IMR-90 (cell line): ENCODE measurements around the gene NEK11. TPM values are rescaled to one million over a fixed set of nuclear protein-coding genes. Genes with fewer than 3 reads are reported as not detected.

Experiments
- ATAC-seq: fragments of 200-7000 bp; cut with Tn5 transposase; 2 replicates; pipeline ENCODE4 v1.9.1; 2020; ENCODE audit warnings: low read depth, mild to moderate bottlenecking, moderate library complexity
- BruUV-seq: library from RNA; stranded (reverse); fragments of 400-500 nt; replicated peaks from 2 replicates; lab custom pipeline; 2021; lab: Mats Ljungman, UMichigan
- CTCF ChIA-PET: fragments of 300-600 bp; formaldehyde crosslinking; extraction: SDS; loops from one replicate; lab custom pipeline; 2021; ENCODE audit warnings: antibody characterized with exemption; lab: Yijun Ruan, JAX
- POLR2A ChIA-PET: fragments of 300-600 bp; sonication (Branson Sonifier 250); formaldehyde crosslinking; loops from one replicate; lab custom pipeline; 2022; ENCODE audit warnings: antibody characterized with exemption; ENCODE audit not compliant: unreplicated experiment; lab: Charles Lee
- DNase-seq: peaks from one replicate; pipeline ENCODE4 v3.0.0; 2013
- H2AFZ ChIP-seq: replicated peaks from 2 replicates; pipeline ENCODE3; 2013; ENCODE audit warnings: low read length, mild to moderate bottlenecking; ENCODE audit not compliant: poor library complexity
- H2AK5ac ChIP-seq: 2 replicates; pipeline ENCODE4 v1.6.1; 2013; ENCODE audit warnings: low read depth, low read length, inconsistent platforms
- H2AK9ac ChIP-seq: replicated peaks from 2 replicates; pipeline ENCODE3; 2013; ENCODE audit warnings: mild to moderate bottlenecking, low read depth, low read length, moderate library complexity; ENCODE audit not compliant: poor library complexity
- H2BK120ac ChIP-seq: 2 replicates; pipeline ENCODE4 v1.6.1; 2013; ENCODE audit warnings: low read depth, low read length, inconsistent platforms
- H2BK15ac ChIP-seq: 3 replicates; pipeline ENCODE4 v1.6.1; 2013; ENCODE audit warnings: low read depth, low read length, inconsistent platforms
- H2BK20ac ChIP-seq: 2 replicates; pipeline ENCODE4 v1.6.1; 2013; ENCODE audit warnings: low read depth, mild to moderate bottlenecking, inconsistent platforms, low read length, moderate library complexity
- H2BK5ac ChIP-seq: 2 replicates; pipeline ENCODE4 v1.6.1; 2013; ENCODE audit warnings: mild to moderate bottlenecking, low read depth, low read length, inconsistent platforms; ENCODE audit not compliant: poor library complexity, severe bottlenecking
- H3K14ac ChIP-seq: replicated peaks from 2 replicates; pipeline ENCODE4 v1.6.1; 2013; ENCODE audit warnings: low read depth, low read length, inconsistent platforms
- H3K18ac ChIP-seq: 2 replicates; pipeline ENCODE4 v1.6.1; 2013; ENCODE audit warnings: low read depth, low read length, control low read depth
- H3K23ac ChIP-seq: 2 replicates; pipeline ENCODE4 v1.6.1; 2013; ENCODE audit warnings: low read depth, low read length, inconsistent platforms
- H3K27ac ChIP-seq: 2 replicates; pipeline ENCODE4 v1.5.1; 2013; ENCODE audit warnings: mild to moderate bottlenecking, control low read depth, low read length; ENCODE audit not compliant: insufficient read depth
- H3K27me3 ChIP-seq: 2 replicates; pipeline ENCODE4 v1.6.1; 2013; ENCODE audit warnings: low read length; ENCODE audit not compliant: control insufficient read depth, insufficient read depth
- H3K36me3 ChIP-seq: 2 replicates; pipeline ENCODE4 v1.6.1; 2013; ENCODE audit warnings: low read length, mixed read lengths; ENCODE audit not compliant: control insufficient read depth, insufficient read depth
- H3K4ac ChIP-seq: 2 replicates; pipeline ENCODE4 v1.6.1; 2013; ENCODE audit warnings: low read depth, low read length, inconsistent platforms
- H3K4me1 ChIP-seq: 2 replicates; pipeline ENCODE4 v1.6.1; 2013; ENCODE audit warnings: low read length, mixed read lengths; ENCODE audit not compliant: control insufficient read depth, insufficient read depth
- H3K4me2 ChIP-seq: 2 replicates; pipeline ENCODE4 v1.6.1; 2013; ENCODE audit warnings: low read depth, mild to moderate bottlenecking, control low read depth, low read length, moderate library complexity
- H3K4me3 ChIP-seq: 2 replicates; pipeline ENCODE4 v1.5.1; 2013; ENCODE audit warnings: low read depth, mild to moderate bottlenecking, control low read depth, low read length, moderate library complexity; ENCODE audit not compliant: insufficient read depth
- H3K56ac ChIP-seq: 2 replicates; pipeline ENCODE4 v1.6.1; 2013; ENCODE audit warnings: low read length, inconsistent platforms; ENCODE audit not compliant: insufficient read depth; ENCODE audit errors: extremely low read depth
- H3K79me1 ChIP-seq, 2 experiments: 2 replicates each; pipeline ENCODE4 v1.6.1; 2013; ENCODE audit warnings: low read length in 2 of 2, inconsistent platforms in 1 of 2, low read depth in 1 of 2
- H3K9ac ChIP-seq: 2 replicates; pipeline ENCODE4 v1.6.1; 2013; ENCODE audit warnings: low read depth, low read length, control low read depth
- H3K9me1 ChIP-seq: 2 replicates; pipeline ENCODE4 v1.6.1; 2013; ENCODE audit warnings: low read length, inconsistent platforms; ENCODE audit not compliant: insufficient read depth
- H3K9me3 ChIP-seq: 2 replicates; pipeline ENCODE4 v1.6.1; 2013; ENCODE audit warnings: low read length; ENCODE audit not compliant: control insufficient read depth, insufficient read depth
- H4K20me1 ChIP-seq: 2 replicates; pipeline ENCODE4 v1.6.1; 2013; ENCODE audit warnings: low read length, inconsistent platforms; ENCODE audit not compliant: insufficient read depth
- H4K5ac ChIP-seq: 2 replicates; pipeline ENCODE4 v1.6.1; 2013; ENCODE audit warnings: mild to moderate bottlenecking, low read depth, low read length, control low read depth
- H4K8ac ChIP-seq, 2 experiments: 2 replicates each; pipeline ENCODE4 v1.6.1; 2013; ENCODE audit warnings: low read depth in 2 of 2, low read length in 2 of 2, control low read depth in 1 of 2, inconsistent platforms in 1 of 2
- H4K91ac ChIP-seq: 2 replicates; pipeline ENCODE4 v1.6.1; 2013; ENCODE audit warnings: low read depth, low read length, inconsistent platforms; ENCODE audit not compliant: insufficient read depth
- CHD1 ChIP-seq: IDR thresholded peaks from 2 replicates; pipeline ENCODE4 v1.6.1; 2012; ENCODE audit warnings: low read depth, low read length, improper control_type of control experiment
- FOS ChIP-seq: fragments of 150-350 bp; IDR thresholded peaks from 2 replicates; pipeline ENCODE4 v1.6.1; 2016; ENCODE audit warnings: low read depth, low read length
- MAFK ChIP-seq: IDR thresholded peaks from 2 replicates; pipeline ENCODE4 v1.6.1; 2012; ENCODE audit warnings: low read depth, low read length, improper control_type of control experiment
- MAZ ChIP-seq: IDR thresholded peaks from 2 replicates; pipeline ENCODE4 v1.6.1; 2012; ENCODE audit warnings: low read depth, mild to moderate bottlenecking, low read length, improper control_type of control experiment, moderate library complexity, borderline replicate concordance
- MXI1 ChIP-seq: IDR thresholded peaks from 2 replicates; pipeline ENCODE4 v1.6.1; 2012; ENCODE audit warnings: low read depth, mild to moderate bottlenecking, low read length, moderate library complexity, borderline replicate concordance
- NFE2L2 ChIP-seq: fragments of 150-350 bp; IDR thresholded peaks from 2 replicates; pipeline ENCODE4 v1.6.1; 2016; ENCODE audit warnings: low read depth, mild to moderate bottlenecking, low read length
- POLR2A ChIP-seq: IDR thresholded peaks from 2 replicates; pipeline ENCODE4 v1.6.1; 2012; ENCODE audit warnings: mild to moderate bottlenecking, low read depth, low read length
- RAD21 ChIP-seq: IDR thresholded peaks from 2 replicates; pipeline ENCODE4 v1.6.1; 2012; ENCODE audit warnings: low read length, improper control_type of control experiment
- RCOR1 ChIP-seq: IDR thresholded peaks from 2 replicates; pipeline ENCODE4 v1.6.1; 2012; ENCODE audit warnings: mild to moderate bottlenecking, low read length, improper control_type of control experiment; ENCODE audit not compliant: insufficient replicate concordance
- RFX5 ChIP-seq: IDR thresholded peaks from 2 replicates; pipeline ENCODE4 v1.8.0; 2012; ENCODE audit warnings: low read depth, mild to moderate bottlenecking, low read length, moderate library complexity
- SMC3 ChIP-seq: fragments of 150-350 bp; IDR thresholded peaks from 2 replicates; pipeline ENCODE4 v1.6.1; 2016; ENCODE audit warnings: low read depth, mild to moderate bottlenecking, antibody characterized with exemption, low read length, moderate library complexity
- WGBS, 2 experiments: methylation state at CpG; one replicate each; pipeline versions ENCODE4 v1.1.5 to v1.1.7; 2013; ENCODE audit warnings: missing lambda C conversion rate in 2 of 2; ENCODE audit not compliant: insufficient read length in 1 of 2; ENCODE audit errors: extremely low coverage in 2 of 2; 5-methylcytosine and 5-hydroxymethylcytosine counted together
- dilution Hi-C: fragments of 300-500 bp; cut with HindIII; formaldehyde crosslinking; loops from one replicate; pipeline ENCODE4 v1.14.3; 2018; ENCODE audit warnings: low sequenced_read_pairs; ENCODE audit not compliant: unreplicated experiment
- in situ Hi-C: fragments of 300-500 bp; cut with MboI; formaldehyde crosslinking; loops from 3 replicates; pipeline ENCODE4 v1.14.3; 2019; ENCODE audit warnings: low sequenced_read_pairs, inconsistent platforms, mixed read lengths
- intact Hi-C: fragments of 100-400 bp; cut with micrococcal nuclease; formaldehyde crosslinking; loops from 2 replicates; pipeline ENCODE4 v1.10.0; 2022
- polyA plus RNA-seq, 3 experiments: library from polyadenylated mRNA; depleted of rRNA; stranded (reverse); fragments of >200 nt; gene quantifications; 2 replicates each; pipeline ENCODE4 v1.2.3, GENCODE V29; 2012; ENCODE audit warnings: low replicate concordance in 1 of 3
- total RNA-seq: library from RNA; depleted of rRNA; stranded (reverse); fragments of >200 nt; gene quantifications from 2 replicates; pipeline ENCODE4 v1.2.3, GENCODE V29; 2012
- TF ChIP-seq, protein P1 (sequence below): conservative IDR thresholded peaks from 2 replicates; pipeline ENCODE4 v1.5.1; 2012; ENCODE audit warnings: mild to moderate bottlenecking, low read depth, low read length, improper control_type of control experiment
- TF ChIP-seq, protein P2 (sequence below): fragments of 150-350 bp; IDR thresholded peaks from 2 replicates; pipeline ENCODE4 v1.6.1; 2017; ENCODE audit warnings: mild to moderate bottlenecking, antibody characterized with exemption, low read length, low read depth
- TF ChIP-seq, protein P3 (sequence below): fragments of 150-350 bp; IDR thresholded peaks from 2 replicates; pipeline ENCODE4 v1.6.1; 2016; ENCODE audit warnings: low read depth, mild to moderate bottlenecking, low read length, moderate library complexity, borderline replicate concordance

The NEK11 gene
- total and polyA plus RNA-seq, 2 of the 4 experiments (the other 2 are of a cell fraction): 1.1 to 1.6 TPM

DNA sequence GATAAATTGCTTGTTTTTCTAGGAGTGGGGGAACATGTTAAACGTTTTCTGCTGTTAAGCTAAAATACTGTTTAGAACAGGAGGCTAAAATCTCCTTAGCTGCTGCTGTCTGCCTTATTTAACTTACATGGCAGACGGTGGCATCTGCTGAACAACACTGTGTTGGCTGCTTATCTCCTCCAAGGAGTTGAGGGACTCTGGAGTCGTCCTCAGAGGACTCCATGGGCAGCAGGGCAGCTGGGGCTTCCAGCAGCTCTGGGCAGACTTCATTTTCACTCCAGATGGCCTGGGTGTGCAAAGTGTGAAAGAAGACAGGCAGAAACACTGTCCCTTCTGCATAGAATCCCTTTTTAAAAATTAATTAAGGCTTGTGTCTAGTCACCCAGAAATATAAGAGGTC is 302.0 kb downstream of the NEK11 start:
- no peak for ATAC-seq
- Histone ChIP-seq H3K27me3 (no peaks in the 10 kb centered on the region), H3K9me1 (no peaks in the 10 kb centered on the region), H3K27ac (no peak overlapping the region), H2BK5ac (no peak overlapping the region), H3K36me3 (no peaks in the 10 kb centered on the region), H3K9me3 (no peaks in the 10 kb centered on the region), H2BK20ac (no peak overlapping the region), H3K23ac (no peak overlapping the region), H2AK5ac (no peak overlapping the region), H3K4ac (no peak overlapping the region), H2AK9ac (no peak overlapping the region), H2BK15ac (no peak overlapping the region), H2BK120ac (no peak overlapping the region), H4K8ac (no peak overlapping the region), H3K18ac (no peak overlapping the region), H4K5ac (no peak overlapping the region), H3K4me1 (no peaks in the 10 kb centered on the region), H4K91ac (no peak overlapping the region), H3K14ac (no peak overlapping the region), H3K4me2 (no peak overlapping the region), H3K79me1 (no peaks in the 10 kb centered on the region), H4K20me1 (no peaks in the 10 kb centered on the region), H2AFZ (no peak overlapping the region), H3K56ac (no peak overlapping the region), H3K9ac (no peak overlapping the region), H3K4me3 (no peak overlapping the region)
- dilution Hi-C loops (no loop called here), intact Hi-C loops (no loop called here), in situ Hi-C loops (no loop called here)
- no peak for DNase-seq
- BruUV-seq: no TSS peak
- WGBS, 2 experiments: 17% methylated on average over 1 of the region's 3 CpGs; no CpG with 5 or more reads in 1 of the 2 experiments
- POLR2A ChIA-PET: no interaction called here
- CTCF ChIA-PET: no interaction called here
- no peak for TF ChIP-seq POLR2A
- TF ChIP-seq MAFK: no peak
- no peak for TF ChIP-seq MXI1
- no peak for TF ChIP-seq SMC3
- TF ChIP-seq NFE2L2: no peak
- TF ChIP-seq, protein P1, sequence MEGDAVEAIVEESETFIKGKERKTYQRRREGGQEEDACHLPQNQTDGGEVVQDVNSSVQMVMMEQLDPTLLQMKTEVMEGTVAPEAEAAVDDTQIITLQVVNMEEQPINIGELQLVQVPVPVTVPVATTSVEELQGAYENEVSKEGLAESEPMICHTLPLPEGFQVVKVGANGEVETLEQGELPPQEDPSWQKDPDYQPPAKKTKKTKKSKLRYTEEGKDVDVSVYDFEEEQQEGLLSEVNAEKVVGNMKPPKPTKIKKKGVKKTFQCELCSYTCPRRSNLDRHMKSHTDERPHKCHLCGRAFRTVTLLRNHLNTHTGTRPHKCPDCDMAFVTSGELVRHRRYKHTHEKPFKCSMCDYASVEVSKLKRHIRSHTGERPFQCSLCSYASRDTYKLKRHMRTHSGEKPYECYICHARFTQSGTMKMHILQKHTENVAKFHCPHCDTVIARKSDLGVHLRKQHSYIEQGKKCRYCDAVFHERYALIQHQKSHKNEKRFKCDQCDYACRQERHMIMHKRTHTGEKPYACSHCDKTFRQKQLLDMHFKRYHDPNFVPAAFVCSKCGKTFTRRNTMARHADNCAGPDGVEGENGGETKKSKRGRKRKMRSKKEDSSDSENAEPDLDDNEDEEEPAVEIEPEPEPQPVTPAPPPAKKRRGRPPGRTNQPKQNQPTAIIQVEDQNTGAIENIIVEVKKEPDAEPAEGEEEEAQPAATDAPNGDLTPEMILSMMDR: no peak
- TF ChIP-seq, protein P2, sequence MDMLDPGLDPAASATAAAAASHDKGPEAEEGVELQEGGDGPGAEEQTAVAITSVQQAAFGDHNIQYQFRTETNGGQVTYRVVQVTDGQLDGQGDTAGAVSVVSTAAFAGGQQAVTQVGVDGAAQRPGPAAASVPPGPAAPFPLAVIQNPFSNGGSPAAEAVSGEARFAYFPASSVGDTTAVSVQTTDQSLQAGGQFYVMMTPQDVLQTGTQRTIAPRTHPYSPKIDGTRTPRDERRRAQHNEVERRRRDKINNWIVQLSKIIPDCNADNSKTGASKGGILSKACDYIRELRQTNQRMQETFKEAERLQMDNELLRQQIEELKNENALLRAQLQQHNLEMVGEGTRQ: no peak
- TF ChIP-seq MAZ: no peak
- no peak for TF ChIP-seq RAD21
- no peak for TF ChIP-seq FOS
- TF ChIP-seq, protein P3, sequence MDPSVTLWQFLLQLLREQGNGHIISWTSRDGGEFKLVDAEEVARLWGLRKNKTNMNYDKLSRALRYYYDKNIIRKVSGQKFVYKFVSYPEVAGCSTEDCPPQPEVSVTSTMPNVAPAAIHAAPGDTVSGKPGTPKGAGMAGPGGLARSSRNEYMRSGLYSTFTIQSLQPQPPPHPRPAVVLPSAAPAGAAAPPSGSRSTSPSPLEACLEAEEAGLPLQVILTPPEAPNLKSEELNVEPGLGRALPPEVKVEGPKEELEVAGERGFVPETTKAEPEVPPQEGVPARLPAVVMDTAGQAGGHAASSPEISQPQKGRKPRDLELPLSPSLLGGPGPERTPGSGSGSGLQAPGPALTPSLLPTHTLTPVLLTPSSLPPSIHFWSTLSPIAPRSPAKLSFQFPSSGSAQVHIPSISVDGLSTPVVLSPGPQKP: no peak
- TF ChIP-seq CHD1: no peak
- TF ChIP-seq RCOR1: no peak
- no peak for TF ChIP-seq RFX5
